Choroid plexus epithelial cell (primary cell): ENCODE data around the gene IFIT3.

Experiments used
- DNase-seq: peaks from one replicate; pipeline ENCODE4 v3.0.0-alpha.2; 2010; ENCODE audit warnings: low read depth
- H3K4me3 ChIP-seq: 2 replicates; pipeline ENCODE4 v1.5.1; 2011; ENCODE audit warnings: low read depth, mild to moderate bottlenecking, control low read depth, low read length, moderate library complexity
- TF ChIP-seq, protein P1 (sequence below): conservative IDR thresholded peaks from 2 replicates; pipeline ENCODE4 v1.5.1; 2011; ENCODE audit warnings: low read depth, mild to moderate bottlenecking, control low read depth, inconsistent platforms, low read length, moderate library complexity

IFIT3 gene

DNA sequence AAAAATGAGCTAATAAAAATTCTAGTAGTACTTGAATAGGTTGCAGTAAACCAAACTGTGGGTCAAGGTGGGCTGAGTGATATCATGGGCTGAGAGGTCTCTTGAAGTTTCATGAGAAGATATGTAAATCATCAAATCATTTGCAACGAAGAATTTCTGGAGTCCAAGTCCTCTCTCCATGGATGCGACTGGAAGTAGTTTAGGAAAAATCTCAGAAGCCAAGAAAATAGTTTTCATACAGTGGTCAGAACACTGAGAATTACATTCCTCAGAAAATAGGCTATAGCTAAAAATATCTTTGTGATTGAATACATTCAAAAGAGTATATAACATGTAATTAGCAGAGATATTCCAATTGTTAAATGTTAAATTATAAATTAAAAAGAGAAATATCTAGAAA, 61.0 kb downstream of the IFIT3 start:
- H3K4me3 ChIP-seq, result no peak overlapping the region
- no peak for DNase-seq
- TF ChIP-seq, protein P1, sequence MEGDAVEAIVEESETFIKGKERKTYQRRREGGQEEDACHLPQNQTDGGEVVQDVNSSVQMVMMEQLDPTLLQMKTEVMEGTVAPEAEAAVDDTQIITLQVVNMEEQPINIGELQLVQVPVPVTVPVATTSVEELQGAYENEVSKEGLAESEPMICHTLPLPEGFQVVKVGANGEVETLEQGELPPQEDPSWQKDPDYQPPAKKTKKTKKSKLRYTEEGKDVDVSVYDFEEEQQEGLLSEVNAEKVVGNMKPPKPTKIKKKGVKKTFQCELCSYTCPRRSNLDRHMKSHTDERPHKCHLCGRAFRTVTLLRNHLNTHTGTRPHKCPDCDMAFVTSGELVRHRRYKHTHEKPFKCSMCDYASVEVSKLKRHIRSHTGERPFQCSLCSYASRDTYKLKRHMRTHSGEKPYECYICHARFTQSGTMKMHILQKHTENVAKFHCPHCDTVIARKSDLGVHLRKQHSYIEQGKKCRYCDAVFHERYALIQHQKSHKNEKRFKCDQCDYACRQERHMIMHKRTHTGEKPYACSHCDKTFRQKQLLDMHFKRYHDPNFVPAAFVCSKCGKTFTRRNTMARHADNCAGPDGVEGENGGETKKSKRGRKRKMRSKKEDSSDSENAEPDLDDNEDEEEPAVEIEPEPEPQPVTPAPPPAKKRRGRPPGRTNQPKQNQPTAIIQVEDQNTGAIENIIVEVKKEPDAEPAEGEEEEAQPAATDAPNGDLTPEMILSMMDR, result no peak

DNA sequence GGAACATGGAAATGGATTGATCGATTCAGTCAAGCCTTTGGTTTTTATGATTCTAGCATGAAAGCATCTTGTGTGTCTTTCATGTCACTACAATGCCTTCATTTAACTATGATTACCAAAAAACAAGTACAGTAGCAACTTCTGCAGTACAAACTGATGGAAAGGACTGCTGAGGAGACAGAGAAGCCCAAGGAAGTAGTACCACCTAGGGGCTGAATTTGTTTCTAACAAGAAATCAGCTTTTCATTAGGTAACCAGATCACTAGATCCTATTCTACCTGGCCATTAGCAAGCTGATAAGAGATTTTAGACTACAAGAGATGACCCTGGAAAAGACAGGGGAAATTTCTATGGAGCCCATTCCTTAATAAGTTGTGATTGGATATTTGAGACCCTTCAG, 61.5 kb downstream of the IFIT3 start:
- TF ChIP-seq, protein P1, result peak; percentile 57
- DNase-seq, result peak; percentile 69
- no peak overlapping the region for H3K4me3 ChIP-seq
